HepG2 (cell line): Measurements from ENCODE around the gene BANK1. TPM values are rescaled to one million over a fixed set of nuclear protein-coding genes. Genes with fewer than 3 reads are reported as not detected.

Source experiments
- ATAC-seq: fragments of 200-7000 bp; cut with Tn5 transposase; 3 replicates; pipeline ENCODE4 v1.9.1; 2020; ENCODE audit warnings: mild to moderate bottlenecking, moderate library complexity
- BruUV-seq: library from RNA; stranded (reverse); fragments of 400-500 nt; replicated peaks from 2 replicates; lab custom pipeline; 2021; lab: Mats Ljungman, UMichigan
- CTCF ChIA-PET: fragments of 300-600 bp; formaldehyde crosslinking; extraction: SDS; loops from one replicate; lab custom pipeline; 2021; ENCODE audit warnings: low total read pairs, inconsistent platforms, low intra/inter-chr PET ratio; lab: Yijun Ruan, JAX
- POLR2A ChIA-PET: fragments of 350-600 bp; sonication (Branson Sonifier 250); formaldehyde crosslinking; loops from one replicate; lab custom pipeline; 2020; ENCODE audit warnings: antibody characterized with exemption, inconsistent platforms; lab: Yijun Ruan, JAX
- DNase-seq: peaks from one replicate; pipeline ENCODE4 v3.0.0-alpha.2; 2015; ENCODE audit warnings: low spot score
- FAIRE-seq: peaks from 3 replicates; lab custom pipeline; 2011; peaks lifted over from hg19 to GRCh38; lab: Jason Lieb, UNC
- H2AFZ ChIP-seq: one replicate; pipeline ENCODE4 v1.6.1; 2011; ENCODE audit warnings: low read length, inconsistent platforms
- H3K27ac ChIP-seq: fragments of 300-600 bp; 3 replicates; pipeline ENCODE4 v1.8.0; 2011; ENCODE audit warnings: mixed run types, mild to moderate bottlenecking, mixed read lengths, low read length, inconsistent platforms; ENCODE audit not compliant: insufficient read depth; ENCODE audit errors: extremely low read length
- H3K27me3 ChIP-seq, 2 experiments: fragments of 200-600 bp in 1 of 2; 2 replicates in 1 of 2; 3 replicates in 1 of 2; pipeline versions ENCODE4 v1.6.0 to v1.8.0; 2011; ENCODE audit warnings: low read length in 2 of 2, mild to moderate bottlenecking in 2 of 2, moderate library complexity in 2 of 2, inconsistent platforms in 1 of 2; ENCODE audit not compliant: insufficient read depth in 2 of 2, control insufficient read depth in 1 of 2
- H3K36me3 ChIP-seq, 2 experiments: fragments of 200-600 bp in 1 of 2; replicated peaks in 1 of 2; 2 replicates in 1 of 2; 3 replicates in 1 of 2; pipeline versions ENCODE4 v1.5.1 to v1.8.0; 2011; ENCODE audit warnings: low read length in 2 of 2, inconsistent platforms in 1 of 2; ENCODE audit not compliant: insufficient read depth in 2 of 2, control insufficient read depth in 1 of 2
- H3K4me1 ChIP-seq: 2 replicates; pipeline ENCODE4 v1.5.1; 2012; ENCODE audit warnings: low read length, inconsistent platforms; ENCODE audit not compliant: insufficient read depth
- H3K4me2 ChIP-seq: 2 replicates; pipeline ENCODE4 v1.6.0; 2011; ENCODE audit warnings: low read depth, low read length, inconsistent platforms
- H3K4me3 ChIP-seq, 3 experiments: fragments of 200-600 bp in 1 of 3; sonication (generic), shearing (Covaris generic) in 1 of 3; replicated peaks in 1 of 3; 2 replicates each; pipeline ENCODE4 v1.5.1; 2011 to 2016; ENCODE audit warnings: low read length in 3 of 3, inconsistent platforms in 2 of 3, low read depth in 2 of 3, mild to moderate bottlenecking in 2 of 3, control low read depth in 1 of 3, mixed read lengths in 1 of 3; ENCODE audit not compliant: insufficient read depth in 1 of 3
- H3K79me2 ChIP-seq: one replicate; pipeline ENCODE4 v1.6.1; 2011; ENCODE audit warnings: low read length, inconsistent platforms; ENCODE audit not compliant: insufficient read depth
- H3K9ac ChIP-seq: 2 replicates; pipeline ENCODE4 v1.6.0; 2011; ENCODE audit warnings: mild to moderate bottlenecking, low read depth, low read length, inconsistent platforms; ENCODE audit not compliant: insufficient read depth
- H3K9me3 ChIP-seq: 2 replicates; pipeline ENCODE4 v1.5.1; 2012; ENCODE audit warnings: mild to moderate bottlenecking, low read length
- H4K20me1 ChIP-seq: 2 replicates; pipeline ENCODE4 v1.6.0; 2011; ENCODE audit warnings: inconsistent platforms, mild to moderate bottlenecking, low read length, moderate library complexity; ENCODE audit not compliant: insufficient read depth
- EP300 ChIP-seq, 3 experiments: sonication (generic) in 1 of 3; formaldehyde crosslinking in 1 of 3; IDR thresholded peaks; 2 replicates each; pipeline versions ENCODE4 v1.5.1 to v1.6.1; 2011 to 2020; ENCODE audit warnings: low read depth in 2 of 3, low read length in 2 of 3, borderline replicate concordance in 1 of 3, improper control_type of control experiment in 1 of 3, mild to moderate bottlenecking in 1 of 3, missing genetic modification reagents in 1 of 3, moderate library complexity in 1 of 3
- MED13 ChIP-seq: sonication (generic); formaldehyde crosslinking; IDR thresholded peaks from 2 replicates; pipeline ENCODE4 v1.5.0; 2020; ENCODE audit warnings: missing genetic modification reagents
- NR2C2 ChIP-seq: sonication (generic); formaldehyde crosslinking; IDR thresholded peaks from 2 replicates; pipeline ENCODE4 v1.4.0; 2020; ENCODE audit warnings: missing genetic modification reagents, mild to moderate bottlenecking, moderate library complexity, borderline replicate concordance
- PTBP1 ChIP-seq: fragments of 200-400 bp; formaldehyde crosslinking; IDR thresholded peaks from 2 replicates; pipeline ENCODE4 v1.6.1; 2018; ENCODE audit warnings: low read length, low read depth; ENCODE audit not compliant: poor library complexity, severe bottlenecking
- RORA ChIP-seq: sonication (generic); formaldehyde crosslinking; IDR thresholded peaks from 2 replicates; pipeline ENCODE4 v1.5.0; 2020; ENCODE audit warnings: mild to moderate bottlenecking, missing genetic modification reagents, moderate library complexity
- RXRB ChIP-seq: IDR thresholded peaks from 2 replicates; pipeline ENCODE4 v1.6.1; 2016; ENCODE audit warnings: borderline replicate concordance, missing genetic modification reagents, missing compliant biosample characterization
- TCF12 ChIP-seq, 2 experiments: fragments of 450-650 bp in 1 of 2; sonication (generic) in 1 of 2; formaldehyde crosslinking in 1 of 2; IDR thresholded peaks; 2 replicates each; pipeline versions ENCODE4 v1.6.1 to v1.8.0; 2017 to 2022; ENCODE audit warnings: antibody characterized with exemption in 1 of 2, mild to moderate bottlenecking in 1 of 2, missing genetic modification reagents in 1 of 2, moderate library complexity in 1 of 2
- ZNF256 ChIP-seq: sonication (generic); formaldehyde crosslinking; conservative IDR thresholded peaks from 2 replicates; pipeline ENCODE4 v1.4.0; 2020; ENCODE audit warnings: missing genetic modification reagents
- ZSCAN21 ChIP-seq: sonication (generic); formaldehyde crosslinking; IDR thresholded peaks from 2 replicates; pipeline ENCODE4 v1.8.0; 2022; ENCODE audit warnings: mild to moderate bottlenecking, missing genetic modification reagents, moderate library complexity, borderline replicate concordance
- WGBS: methylation state at CpG from one replicate; pipeline ENCODE4 v1.1.6; 2017; ENCODE audit warnings: low lambda C conversion rate; 5-methylcytosine and 5-hydroxymethylcytosine counted together
- in situ Hi-C: cut with HindIII; loops from 2 replicates; pipeline ENCODE4 v1.10.0; 2017; ENCODE audit warnings: low pct_unique_long_range_greater_than_20kb; ENCODE audit not compliant: extremely low pct_ligation_motif_present
- intact Hi-C: fragments of 100-400 bp; cut with micrococcal nuclease; formaldehyde crosslinking; loops from one replicate; pipeline ENCODE4 v1.10.0; 2022; ENCODE audit not compliant: unreplicated experiment
- polyA plus RNA-seq, 8 experiments: library from polyadenylated mRNA; depleted of rRNA in 3 of 8; stranded (reverse) in 7 of 8; unstranded in 1 of 8; fragments of >200 nt; fragmentation: Illumina TruSeq in 4 of 8; extraction: Trizol in 4 of 8; gene quantifications; 2 replicates each; pipeline versions ENCODE4 v1.2.1 to v1.2.3, GENCODE V29; 2011 to 2016; ENCODE audit warnings: low read depth in 4 of 8, missing spikeins in 1 of 8, mixed read lengths in 1 of 8; ENCODE audit not compliant: insufficient read depth in 1 of 8
- total RNA-seq, 5 experiments: library from RNA; depleted of rRNA; stranded (reverse); fragments of >200 nt; fragmentation: Illumina TruSeq; extraction: Trizol; gene quantifications; 2 replicates each; pipeline ENCODE4 v1.2.3, GENCODE V29; 2016; ENCODE audit warnings: low read depth in 1 of 5
- TF ChIP-seq, protein P1 (sequence below): sonication (generic); formaldehyde crosslinking; conservative IDR thresholded peaks from 2 replicates; pipeline ENCODE4 v1.8.0; 2022; ENCODE audit warnings: missing genetic modification reagents

BANK1 gene
- total and polyA plus RNA-seq, 2 of the 13 experiments (the other 11 are each of a cell fraction or from before 2014, with no cell fraction given), result 0.15 TPM; not detected in 1

DNA sequence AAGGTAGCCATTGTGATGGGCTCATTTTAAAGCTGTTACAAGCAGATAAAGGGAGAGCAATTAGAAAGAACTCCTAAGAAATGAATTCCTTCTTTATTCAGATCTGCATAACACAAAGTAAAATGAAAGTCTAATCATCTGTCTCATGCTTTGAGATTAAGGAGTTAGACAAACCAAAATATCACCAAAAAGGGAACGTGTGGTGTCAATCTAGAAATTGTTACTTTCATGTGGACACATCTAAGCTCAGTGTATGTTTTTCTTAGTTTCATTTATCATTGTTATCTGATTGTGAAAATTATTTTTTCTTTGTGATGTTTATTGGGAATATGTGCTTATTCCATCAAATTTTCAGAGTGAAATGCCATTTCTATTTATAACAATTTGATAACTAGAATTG, 80.3 kb downstream of the BANK1 start:
- no peak for ATAC-seq
- H3K9me3 ChIP-seq, result no peaks in the 10 kb centered on the region
- no peak overlapping the region for H3K4me3 ChIP-seq
- H2AFZ ChIP-seq, result no peak overlapping the region
- no peak overlapping the region for H3K9ac ChIP-seq
- ChIA-PET POLR2A (no interaction called here), CTCF (no interaction called here)
- H4K20me1 ChIP-seq, result no peaks in the 10 kb centered on the region
- FAIRE-seq, result no peak
- BruUV-seq, result no TSS peak
- WGBS, result 0% methylated on average over 1 of the region's 1 CpG
- H3K27ac ChIP-seq, result no peak overlapping the region
- no peaks in the 10 kb centered on the region for H3K27me3 ChIP-seq
- H3K36me3 ChIP-seq, result no peaks in the 10 kb centered on the region
- H3K4me1 ChIP-seq, result peaks cover 4% of the 10 kb centered on the region
- in situ Hi-C loops (no loop called here), intact Hi-C loops (no loop called here)
- H3K4me2 ChIP-seq, result no peak overlapping the region
- H3K79me2 ChIP-seq, result no peaks in the 10 kb centered on the region
- TF ChIP-seq ZSCAN21 (CRISPR knock-in tag) (no peak), PTBP1 (no peak), NR2C2 (CRISPR knock-in tag) (no peak), TCF12 (IDR thresholded peaks at IDR 0.05) (no peak), TCF12 (CRISPR knock-in tag; IDR thresholded peaks at IDR 0.05) (no peak), EP300 (IDR thresholded peaks at IDR 0.05; ENCODE audit: low read depth in 2 of 2, low read length in 2 of 2) (no peak), EP300 (CRISPR knock-in tag; IDR thresholded peaks at IDR 0.05; ENCODE audit: borderline replicate concordance) (no peak), RXRB (CRISPR knock-in tag) (no peak), RORA (CRISPR knock-in tag) (no peak), MED13 (CRISPR knock-in tag) (no peak), ZNF256 (CRISPR knock-in tag) (no peak)
- TF ChIP-seq, protein P1, sequence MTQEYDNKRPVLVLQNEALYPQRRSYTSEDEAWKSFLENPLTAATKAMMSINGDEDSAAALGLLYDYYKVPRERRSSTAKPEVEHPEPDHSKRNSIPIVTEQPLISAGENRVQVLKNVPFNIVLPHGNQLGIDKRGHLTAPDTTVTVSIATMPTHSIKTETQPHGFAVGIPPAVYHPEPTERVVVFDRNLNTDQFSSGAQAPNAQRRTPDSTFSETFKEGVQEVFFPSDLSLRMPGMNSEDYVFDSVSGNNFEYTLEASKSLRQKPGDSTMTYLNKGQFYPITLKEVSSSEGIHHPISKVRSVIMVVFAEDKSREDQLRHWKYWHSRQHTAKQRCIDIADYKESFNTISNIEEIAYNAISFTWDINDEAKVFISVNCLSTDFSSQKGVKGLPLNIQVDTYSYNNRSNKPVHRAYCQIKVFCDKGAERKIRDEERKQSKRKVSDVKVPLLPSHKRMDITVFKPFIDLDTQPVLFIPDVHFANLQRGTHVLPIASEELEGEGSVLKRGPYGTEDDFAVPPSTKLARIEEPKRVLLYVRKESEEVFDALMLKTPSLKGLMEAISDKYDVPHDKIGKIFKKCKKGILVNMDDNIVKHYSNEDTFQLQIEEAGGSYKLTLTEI, result no peak
- no peak for DNase-seq
